Measurements from ENCODE around the gene CCDC34.

The CCDC34 gene

DNA sequence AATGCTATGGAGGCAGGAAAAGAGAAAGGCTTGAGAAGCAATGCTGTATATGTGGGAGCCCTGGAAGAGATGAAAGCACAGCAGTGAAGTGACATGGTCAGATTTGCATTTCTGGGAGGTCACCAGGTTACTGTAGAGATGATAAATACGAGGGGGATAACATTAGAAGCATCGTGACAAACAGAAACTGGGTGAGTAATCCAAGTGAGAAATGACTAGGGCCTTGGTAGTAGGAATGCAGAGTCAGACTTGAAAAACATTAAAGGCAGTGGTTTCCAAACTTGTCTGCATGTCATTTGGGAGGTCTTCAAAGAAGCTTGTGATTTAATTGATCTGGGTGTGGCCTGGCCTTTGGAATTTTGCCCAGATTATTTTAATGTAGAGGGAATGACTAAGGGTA, 43.9 kb downstream of the CCDC34 start:
- no peak for DNase-seq

DNA sequence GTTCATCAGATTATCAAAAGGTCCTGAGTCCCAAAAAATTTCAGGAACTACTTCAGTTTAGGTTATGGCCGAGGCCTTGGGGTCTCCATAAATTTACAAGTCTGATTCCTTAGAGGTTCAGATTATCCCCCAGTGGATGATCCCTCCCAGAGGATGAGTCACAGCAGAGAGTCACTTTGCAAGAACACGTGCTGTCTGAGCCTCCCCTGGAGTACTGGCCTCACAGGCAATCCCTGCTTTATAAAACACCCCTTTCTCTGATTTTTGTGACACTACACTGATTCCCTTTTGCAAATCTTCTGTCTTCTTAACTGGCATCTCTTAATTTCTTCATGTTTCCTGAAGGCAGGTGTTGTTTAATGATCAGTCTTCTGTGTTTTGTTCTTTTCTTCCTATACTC, 45.3 kb downstream of the CCDC34 start:
- DNase-seq, result no peak

DNA sequence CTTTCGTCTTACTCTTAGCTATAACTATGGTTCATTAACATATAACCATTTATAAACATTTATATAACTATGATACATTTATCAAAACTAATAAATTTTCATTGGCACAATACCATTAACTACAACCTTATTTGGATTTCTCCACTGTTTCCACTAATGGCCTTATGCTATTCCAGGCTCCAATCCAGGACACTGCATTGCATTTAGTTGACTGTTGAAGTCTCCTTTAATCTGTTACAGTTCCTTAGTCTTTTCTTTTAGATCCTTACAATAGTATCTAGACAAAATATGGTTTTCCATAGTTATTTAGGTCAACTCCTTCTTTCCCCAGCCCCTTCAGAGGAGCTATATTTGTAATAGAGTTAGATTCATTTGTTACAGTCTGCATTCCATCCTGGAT, 47.2 kb downstream of the CCDC34 start:
- no peak for DNase-seq

DNA sequence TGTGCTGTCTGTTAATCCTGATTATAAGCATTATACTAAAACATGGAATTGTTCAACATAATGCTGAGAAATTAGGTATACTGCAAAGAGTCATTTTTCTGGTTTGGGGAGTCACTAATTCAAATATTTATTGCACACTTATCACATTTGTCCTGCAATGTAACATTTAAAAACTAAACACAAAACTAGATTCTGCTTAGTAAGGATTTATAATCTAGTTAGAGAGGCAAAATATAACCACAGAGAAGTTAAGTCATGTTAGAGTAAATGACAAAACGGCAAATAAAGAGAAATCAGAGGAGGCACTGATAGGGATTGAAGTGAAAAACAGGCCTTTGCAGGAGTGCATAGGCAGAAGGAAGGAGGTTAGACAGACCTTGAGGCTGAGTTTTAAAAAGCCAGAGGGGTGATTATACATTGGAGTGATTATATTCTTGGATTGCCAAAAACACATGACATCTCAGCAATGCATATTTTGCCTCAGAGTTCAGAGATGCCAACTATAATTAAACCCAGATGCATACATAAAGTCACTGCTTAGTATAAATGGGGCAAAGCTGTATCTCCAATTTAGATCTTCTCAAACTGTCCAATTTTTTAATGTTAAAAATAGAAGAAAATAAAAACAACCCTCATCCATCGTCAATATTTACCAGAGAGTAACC, 49.7 kb downstream of the CCDC34 start:
- DNase-seq, result no peak

DNA sequence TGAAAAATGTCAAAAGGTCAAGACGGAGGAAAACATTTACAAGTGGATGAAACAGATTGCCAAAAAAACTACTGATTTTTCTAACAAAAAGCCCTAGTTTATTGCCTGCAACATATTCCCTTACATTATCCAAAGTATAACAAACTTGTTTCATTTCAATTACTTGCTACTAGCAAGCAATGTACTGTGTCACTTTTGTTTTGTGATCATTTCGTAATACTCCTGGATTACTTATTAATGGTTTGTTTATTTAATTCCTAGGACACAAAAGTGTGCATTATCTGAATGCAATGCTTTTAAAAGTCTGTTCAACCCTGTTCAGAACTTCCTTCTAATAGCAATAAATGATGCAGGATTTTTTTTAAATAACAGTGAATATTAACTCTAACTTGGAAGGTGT, 50.9 kb downstream of the CCDC34 start:
- DNase-seq, result no peak

DNA sequence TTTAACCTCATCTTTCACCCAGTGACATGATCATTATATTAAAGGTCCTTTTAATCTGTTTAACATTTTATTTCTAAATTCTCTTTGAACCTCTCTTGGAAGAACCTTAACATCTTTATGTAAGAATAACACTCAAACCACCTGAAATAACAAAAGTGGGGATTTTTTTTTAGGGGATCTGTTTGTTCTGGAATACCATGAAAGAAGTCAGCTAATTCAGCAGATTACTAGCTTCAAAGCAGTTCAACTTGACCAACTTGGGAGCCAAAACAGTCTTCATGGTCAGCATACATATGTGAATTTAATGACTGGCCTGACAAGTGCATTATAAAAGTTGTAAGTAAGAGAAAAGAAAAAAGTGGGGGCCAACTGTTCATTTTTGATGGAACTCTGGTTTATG, 52.3 kb downstream of the CCDC34 start:
- no peak for DNase-seq

DNA sequence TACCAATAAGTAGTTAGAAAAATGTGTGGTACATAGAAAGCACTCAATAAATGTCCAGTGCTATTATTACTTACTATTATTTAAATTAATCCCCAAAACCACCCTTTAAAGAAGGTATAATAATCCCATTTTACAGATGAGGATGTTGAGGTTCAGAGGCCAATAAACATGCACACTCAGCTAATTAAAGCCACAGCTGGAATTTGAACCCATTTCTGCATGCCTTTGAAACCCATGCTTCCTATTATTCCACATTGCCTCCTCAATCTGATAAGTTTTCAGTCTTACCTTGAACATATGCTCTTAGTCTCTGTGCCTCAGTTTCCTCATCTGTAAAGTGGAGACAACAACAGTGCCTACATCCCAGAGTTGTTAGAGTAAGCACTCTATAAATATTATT, 52.8 kb downstream of the CCDC34 start:
- no peak for DNase-seq

DNA sequence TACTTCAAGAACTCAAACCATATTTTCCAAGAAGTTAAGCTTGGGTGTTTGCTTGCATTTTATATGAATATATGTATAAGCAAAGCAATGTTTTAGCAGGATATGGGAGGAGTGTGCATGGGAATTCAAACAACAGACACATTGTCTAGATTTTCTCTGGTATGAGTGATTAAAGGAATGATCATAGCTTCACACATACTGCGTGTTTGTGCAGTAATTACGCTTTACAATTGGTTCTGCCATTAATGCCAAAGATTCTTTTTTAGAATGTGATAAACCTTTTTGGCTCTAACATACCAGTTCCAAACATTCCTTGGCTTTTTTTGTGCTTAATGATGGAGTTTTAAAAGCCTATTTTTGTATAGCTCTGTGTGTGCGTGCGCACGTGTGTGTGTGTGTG, 54.0 kb downstream of the CCDC34 start:
- no peak for DNase-seq

DNA sequence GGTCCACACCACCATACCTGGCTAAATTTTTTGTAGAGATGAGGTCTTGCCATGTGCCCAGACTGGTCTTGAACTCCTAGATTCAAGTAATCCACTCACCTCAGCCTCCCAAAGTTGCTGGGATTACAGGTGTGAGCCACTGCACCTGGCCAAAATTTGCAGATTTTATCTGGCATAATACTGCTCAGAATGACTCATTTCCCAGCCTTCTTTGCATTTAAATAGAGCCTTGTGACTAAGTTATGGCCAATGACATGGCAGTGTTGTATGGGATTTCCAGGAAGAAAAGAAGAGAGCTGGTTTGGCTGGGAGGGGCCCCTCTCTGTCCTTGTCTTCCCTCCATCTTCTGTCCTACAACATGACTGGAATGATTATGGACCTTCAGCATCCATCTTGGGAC, 55.8 kb downstream of the CCDC34 start:
- no peak for DNase-seq

DNA sequence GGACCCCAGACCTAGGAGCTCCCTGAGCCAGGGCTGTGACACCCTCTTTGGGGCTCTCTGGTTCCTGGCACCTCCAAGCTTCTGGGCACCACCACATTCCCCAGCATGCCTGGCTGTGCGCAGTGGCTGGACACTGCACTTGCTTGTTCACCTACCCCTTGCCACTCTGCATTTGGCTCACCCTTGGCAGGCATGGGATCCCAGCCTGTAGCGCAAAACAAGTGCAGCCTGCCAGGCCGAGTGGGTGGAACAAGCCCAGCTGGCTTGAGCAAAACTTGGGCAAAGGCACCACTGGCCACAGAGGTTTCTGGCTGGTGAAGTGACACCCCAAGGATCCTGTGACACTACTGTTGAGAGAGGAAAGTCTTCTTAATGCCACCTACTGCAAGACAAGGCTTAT, 57.3 kb downstream of the CCDC34 start:
- DNase-seq, result no peak

DNA sequence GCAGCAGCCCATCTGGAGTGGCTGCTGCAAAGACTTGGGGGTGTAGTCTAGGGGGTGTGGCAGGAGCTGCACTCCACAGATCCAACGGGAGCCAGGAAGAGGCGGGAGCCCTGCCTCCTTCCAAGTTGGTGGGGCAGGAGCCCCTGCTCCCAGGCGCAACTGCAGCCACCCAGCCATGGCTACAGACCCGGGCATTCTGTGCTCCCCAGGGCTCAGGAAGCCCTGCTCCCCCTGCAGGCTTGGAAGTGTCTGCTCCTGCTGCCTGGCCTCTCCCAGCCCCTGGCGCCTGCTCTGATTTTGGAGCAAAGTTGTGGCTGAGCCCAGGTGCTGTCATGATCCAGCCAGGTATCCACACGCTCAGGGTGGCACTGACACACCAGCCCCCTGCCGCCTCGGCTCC, 58.5 kb downstream of the CCDC34 start:
- no peak for DNase-seq

DNA sequence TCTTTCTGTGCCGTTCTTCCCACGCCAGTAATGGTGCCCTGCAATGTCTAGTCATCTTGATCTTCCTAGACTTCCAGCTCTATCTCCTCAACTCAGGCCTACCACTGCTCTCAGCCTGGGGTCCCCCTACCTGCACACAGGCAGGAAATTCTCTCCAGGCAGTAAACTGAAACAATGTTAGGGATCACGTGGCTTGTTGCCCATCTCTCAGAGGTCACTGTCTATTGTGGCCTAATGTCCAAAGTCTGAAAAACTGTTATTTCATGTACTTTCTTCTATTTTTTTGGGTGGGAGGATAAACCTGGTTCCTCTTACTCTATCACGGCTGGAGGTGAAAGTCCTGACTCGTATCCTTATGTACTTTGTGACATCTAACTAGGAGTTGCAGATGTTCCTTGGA, 59.1 kb downstream of the CCDC34 start:
- no peak for DNase-seq

DNA sequence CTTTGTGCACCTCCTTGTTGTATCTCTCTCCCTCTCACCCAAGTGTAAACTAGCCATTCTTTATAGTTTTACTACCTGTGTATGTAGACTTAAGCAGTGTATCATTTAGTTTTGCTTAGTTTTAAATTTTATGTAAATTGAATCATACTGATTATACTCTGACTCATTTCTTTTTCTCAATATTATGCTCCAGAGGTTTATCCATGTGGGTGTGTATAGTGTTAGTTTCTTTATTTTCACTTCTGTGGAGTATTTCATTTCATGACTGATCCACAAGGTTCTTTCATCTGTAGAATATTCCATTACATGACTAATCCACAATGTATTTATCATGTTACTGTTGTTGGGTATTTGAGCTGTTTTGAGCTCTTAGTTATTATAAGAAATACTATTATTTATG, 62.0 kb downstream of the CCDC34 start:
- DNase-seq, result no peak

DNA sequence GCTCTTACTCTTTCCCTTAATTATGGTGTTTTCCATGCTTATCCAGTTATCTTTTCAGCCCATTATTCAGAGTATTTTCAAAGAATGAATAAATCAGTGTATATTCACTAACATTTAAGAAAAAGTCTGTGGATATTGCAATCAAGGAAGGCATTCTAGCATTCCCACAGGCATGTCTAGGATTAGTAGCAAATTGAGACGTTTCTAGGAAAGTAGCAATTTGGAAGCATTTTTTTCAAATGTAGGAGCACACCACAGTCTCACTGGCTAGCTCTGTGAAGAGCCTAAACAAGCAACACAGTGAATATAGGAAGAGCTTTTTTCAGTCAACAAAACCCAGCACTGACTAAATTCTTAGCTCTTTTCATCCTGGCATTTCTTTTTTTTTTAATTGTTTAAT, 65.4 kb downstream of the CCDC34 start:
- DNase-seq, result no peak

DNA sequence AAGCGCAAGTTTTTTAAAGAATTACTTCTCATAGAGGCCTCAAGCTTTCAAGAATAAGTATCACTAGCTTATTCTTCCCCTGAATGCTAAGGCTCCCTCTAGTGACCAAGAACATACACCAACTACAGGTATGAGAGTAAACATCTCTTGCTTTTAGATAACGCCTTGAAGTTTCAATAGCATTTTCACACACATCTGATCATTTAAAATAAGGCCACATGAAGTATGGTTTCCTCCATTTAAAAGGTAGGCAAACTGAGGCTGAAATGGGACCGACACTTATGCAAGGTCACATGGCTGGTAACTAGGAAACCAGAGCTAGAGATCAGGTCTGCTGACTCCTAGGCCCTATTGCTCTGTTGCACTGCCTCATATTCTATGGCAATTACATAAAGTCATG, 66.5 kb downstream of the CCDC34 start:
- no peak for DNase-seq

DNA sequence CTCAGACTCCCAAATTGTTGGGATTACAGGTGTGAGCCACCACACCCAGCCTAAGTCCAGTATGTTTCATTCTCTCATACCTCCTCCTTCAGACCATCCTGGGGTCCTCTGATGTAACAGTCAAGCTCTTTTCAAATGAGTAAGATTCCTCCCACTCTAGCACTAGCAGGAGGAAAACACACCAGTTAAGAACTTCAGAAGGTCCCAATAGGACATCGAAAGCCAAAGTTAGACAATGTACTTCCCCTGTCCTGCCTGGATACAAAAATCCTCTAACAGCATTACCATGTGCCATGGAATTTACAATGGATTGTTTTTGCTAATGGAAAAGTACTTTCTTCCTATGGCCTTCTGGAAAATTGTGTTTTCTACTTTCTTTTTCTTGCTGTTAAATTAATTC, 67.1 kb downstream of the CCDC34 start:
- DNase-seq, result no peak

DNA sequence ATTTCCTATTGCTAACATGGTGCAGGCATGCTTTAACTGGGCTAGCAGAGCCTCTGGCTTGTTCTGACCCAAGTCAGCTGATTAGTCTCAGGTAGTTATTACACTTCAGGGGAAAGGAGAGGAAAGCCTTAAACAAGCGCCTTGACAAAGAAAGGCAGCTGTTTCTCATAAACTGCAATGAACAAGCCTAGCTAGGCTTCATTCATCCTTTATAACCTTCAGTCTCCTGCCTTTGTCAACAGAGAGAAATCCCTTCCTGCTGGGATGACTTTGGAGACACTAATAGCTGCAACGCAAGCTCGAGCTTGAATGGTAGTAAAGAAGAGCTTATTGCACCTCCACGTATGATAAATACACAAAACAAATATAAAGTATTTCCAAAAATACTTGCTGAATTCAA, 68.4 kb downstream of the CCDC34 start:
- DNase-seq, result no peak

DNA sequence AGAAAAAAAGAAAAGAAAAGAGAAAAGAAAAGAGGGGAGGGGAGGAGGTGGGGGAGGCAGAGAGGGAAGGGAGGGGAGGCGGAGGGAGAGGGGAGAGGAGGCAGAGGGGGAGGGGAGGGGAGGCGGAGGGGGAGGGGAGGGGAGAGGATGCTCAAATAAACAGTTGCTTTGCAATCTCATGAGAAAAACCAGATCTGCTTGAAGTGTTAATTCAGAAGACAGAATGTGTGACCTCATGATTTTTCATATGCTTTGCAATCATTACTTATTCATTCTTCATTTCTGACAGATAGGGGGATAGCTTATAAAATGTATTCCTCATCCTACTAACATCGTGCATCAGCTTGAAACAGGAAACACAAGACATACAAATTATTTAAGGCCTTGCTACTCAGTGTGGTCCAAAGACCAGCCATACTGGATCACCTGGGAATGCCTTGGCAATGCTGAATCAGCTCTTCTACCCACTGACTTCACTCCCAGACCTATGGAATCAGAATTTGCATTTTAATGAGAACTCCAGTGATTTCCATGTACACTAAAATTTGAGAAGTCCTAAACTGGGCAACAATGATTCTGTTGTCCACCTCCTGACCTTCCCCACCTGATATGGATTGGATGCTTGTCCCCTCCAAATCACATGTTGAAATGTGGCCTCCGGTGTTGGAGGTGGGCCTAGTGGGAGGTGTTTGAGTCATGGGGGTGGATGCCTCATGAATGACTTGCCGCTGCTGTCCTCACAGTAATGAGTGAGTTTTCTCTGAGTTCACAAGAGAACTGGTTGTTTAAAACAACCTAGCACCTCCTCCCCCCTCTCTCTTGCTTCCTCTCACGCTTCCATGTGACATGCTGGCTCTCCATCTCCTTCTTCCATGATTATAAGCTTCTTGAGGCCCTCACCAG, 69.2 kb downstream of the CCDC34 start:
- no peak for DNase-seq

DNA sequence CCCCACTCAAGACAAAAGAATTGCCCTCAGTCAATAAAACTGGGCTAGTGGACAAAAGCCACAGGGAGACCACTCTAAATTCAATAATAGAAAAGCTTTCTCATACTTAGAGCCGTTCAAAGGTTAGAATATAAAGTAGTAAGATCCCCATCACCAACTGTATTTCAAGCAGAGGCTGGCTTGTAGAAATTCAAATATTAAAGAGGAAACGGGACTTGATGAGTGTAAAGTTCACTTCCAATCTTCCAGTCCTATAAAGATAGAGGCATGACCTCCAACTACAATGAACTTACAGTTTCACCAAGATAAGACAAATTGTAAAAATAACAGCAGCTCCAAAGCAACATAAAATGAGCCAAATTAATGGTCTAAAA, 70.4 kb downstream of the CCDC34 start:
- no peak for DNase-seq

DNA sequence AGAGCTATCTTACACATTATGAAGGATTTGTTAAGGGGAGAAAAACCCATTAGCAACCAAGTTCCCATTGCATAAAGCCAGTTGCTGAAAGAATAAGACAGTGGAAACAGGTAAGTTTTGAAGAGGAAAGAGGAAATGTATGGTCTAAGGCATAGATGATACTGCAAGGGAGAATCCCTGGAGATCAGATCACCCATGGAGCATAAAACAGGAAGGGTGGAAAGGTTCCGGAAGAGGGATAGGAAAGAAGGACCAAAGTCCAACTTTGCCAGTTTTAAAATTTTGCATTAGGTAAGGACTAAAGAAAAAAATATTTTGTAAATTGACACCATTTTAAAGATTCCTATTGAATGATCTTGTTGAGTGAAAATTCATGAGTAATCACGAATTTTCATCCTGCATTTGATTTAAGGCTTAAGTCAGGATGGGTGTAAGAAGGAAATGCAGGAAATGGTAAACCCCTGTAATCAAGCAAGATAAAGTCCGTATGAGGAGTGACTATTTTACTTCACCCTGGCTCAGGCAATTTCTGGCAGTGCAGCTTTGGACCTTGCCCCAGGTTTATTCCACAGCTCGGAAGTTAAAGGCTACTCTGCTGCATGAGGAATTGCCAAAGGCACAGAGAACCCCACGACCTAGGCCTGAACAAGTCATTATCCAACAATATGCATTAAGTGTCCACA, 70.9 kb downstream of the CCDC34 start:
- no peak for DNase-seq

DNA sequence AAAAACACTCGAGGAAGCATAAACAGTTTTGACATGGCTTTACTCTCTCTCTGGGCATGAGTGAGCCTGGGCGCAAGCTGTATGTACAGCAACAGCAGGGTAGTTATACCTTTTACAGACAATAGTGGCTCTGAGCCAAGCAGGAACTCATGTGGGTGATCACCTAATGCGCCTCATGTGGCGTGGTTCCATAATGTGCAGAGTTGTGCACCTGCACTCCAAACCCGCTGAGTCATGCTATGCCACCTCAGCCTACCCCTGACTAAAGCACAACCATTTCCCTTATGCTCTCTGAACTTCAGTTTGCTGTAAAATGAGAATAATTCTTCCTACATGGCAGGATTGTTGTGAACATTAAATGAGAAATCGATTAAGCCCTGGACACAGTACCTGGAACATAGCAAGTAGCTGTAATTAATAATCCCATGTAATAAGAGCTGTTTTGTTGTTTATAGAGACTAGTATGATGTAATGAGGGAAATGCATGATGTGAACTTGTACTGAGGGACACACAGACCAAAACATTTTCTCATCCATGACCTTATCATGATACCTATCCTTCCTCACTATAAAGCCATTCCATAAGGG, 71.6 kb downstream of the CCDC34 start:
- DNase-seq, result no peak

DNA sequence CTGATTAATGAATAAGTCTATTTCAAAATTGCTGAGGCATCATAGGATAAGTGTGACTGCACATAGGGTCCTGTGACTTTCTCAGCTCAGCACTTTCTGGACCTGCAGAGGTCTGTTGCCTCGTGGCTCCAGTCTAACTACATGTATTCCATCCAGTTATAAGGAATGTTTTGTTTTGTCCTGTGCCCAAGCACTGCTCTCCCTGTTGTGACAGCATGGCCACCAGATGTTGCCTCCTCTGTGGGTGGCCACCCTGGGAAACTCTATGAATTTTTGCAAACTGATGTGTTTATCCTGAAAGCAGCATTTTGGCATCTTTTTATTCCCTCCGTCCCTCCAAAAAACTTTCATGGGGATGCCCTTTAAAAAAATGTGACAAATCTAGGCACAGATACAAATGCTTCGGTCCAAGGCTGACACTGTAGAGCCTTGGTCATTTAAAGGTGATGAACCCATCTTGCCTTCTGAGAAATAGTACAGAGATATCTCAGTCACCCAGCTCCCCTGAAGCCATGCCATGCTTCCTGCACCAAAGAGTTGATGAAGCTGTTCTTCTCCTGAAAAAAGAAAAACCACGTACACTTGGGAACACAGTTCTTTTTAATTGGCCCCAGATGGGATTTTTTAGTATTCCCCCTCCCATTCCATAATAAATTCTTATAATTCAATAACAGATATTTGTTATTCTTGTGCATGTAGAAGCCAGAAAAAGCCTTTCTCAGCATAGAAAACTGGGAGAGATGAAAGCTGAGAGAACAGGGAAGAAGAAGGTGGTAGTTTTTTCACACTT, 72.6 kb downstream of the CCDC34 start:
- no peak for DNase-seq

Data from activated CD4-positive, CD25-positive, alpha-beta regulatory T cell treated with anti-CD3 and anti-CD28 coated beads, Interleukin-2, amount 50 U/mL, for 72 hours (primary cell).